Thoracic aorta (tissue), 2 donors: ENCODE results near the gene PIK3R6. TPM values are rescaled to one million over a fixed set of nuclear protein-coding genes. Genes with fewer than 3 reads are reported as not detected.

ENCODE experiments used
- ATAC-seq: fragments of 150-250 bp; one replicate; pipeline ENCODE4 v1.8.0; 2017; ENCODE audit warnings: low read depth; ENCODE audit not compliant: insufficient number of reproducible peaks, low FRiP score
- DNase-seq: peaks from one replicate; pipeline ENCODE4 v3.0.0-alpha.2; 2020; ENCODE audit warnings: low spot score
- H3K27ac ChIP-seq, 2 donors: fragments of 200-600 bp; sonication (generic); 1 replicate in 1 of 2; 2 replicates in 1 of 2; pipeline ENCODE4 v1.5.1; 2016; ENCODE audit warnings: mild to moderate bottlenecking in 2 of 2, moderate library complexity in 2 of 2
- H3K27me3 ChIP-seq: fragments of 200-600 bp; sonication (generic); replicated peaks from 2 replicates; pipeline ENCODE4 v1.6.0; 2016; ENCODE audit warnings: mild to moderate bottlenecking; ENCODE audit not compliant: insufficient read depth
- H3K36me3 ChIP-seq: fragments of 200-600 bp; sonication (generic); one replicate; pipeline ENCODE4 v1.5.1; 2016
- H3K4me1 ChIP-seq, 2 donors: fragments of 200-600 bp; sonication (generic); 1 replicate in 1 of 2; 2 replicates in 1 of 2; pipeline versions ENCODE4 v1.5.1 to v1.6.0; 2016; ENCODE audit warnings: low read depth in 2 of 2, mild to moderate bottlenecking in 1 of 2; ENCODE audit not compliant: control insufficient read depth in 1 of 2
- H3K4me3 ChIP-seq: fragments of 200-600 bp; sonication (generic); 2 replicates; pipeline ENCODE4 v1.5.1; 2016; ENCODE audit warnings: mild to moderate bottlenecking
- H3K9me3 ChIP-seq: fragments of 200-600 bp; sonication (generic); 2 replicates; pipeline ENCODE4 v1.5.1; 2016
- CTCF ChIP-seq: fragments of 200-600 bp; sonication (generic); IDR thresholded peaks from one replicate; pipeline ENCODE4 v1.5.1; 2019; ENCODE audit warnings: antibody characterized with exemption
- total RNA-seq, 2 donors: library from RNA; depleted of rRNA; stranded (reverse); fragments of >200 nt; gene quantifications; one replicate each; pipeline versions ENCODE4 v1.1.0 to v1.2.3, GENCODE V29; 2016

Gene PIK3R6
- total RNA-seq, 2 donors from 2014 or later, result 1.5 to 3.5 TPM

GRCh38 chr17:8855477-8856204, 11.8 kb downstream of the PIK3R6 start:
- Histone ChIP-seq H3K27me3 (no peaks in the 10 kb centered on the region), H3K27ac (no peak overlapping the region), H3K4me3 (no peak overlapping the region), H3K36me3 (no peaks in the 10 kb centered on the region), H3K9me3 (no peaks in the 10 kb centered on the region), H3K4me1 (no peaks in the 10 kb centered on the region)
- DNase-seq, result no peak
- no peak for ATAC-seq
- TF ChIP-seq CTCF, result no peak

GRCh38 chr17:8851600-8851999, 15.9 kb downstream of the PIK3R6 start:
- ATAC-seq, result no peak
- H3K4me1 ChIP-seq, result no peaks in the 10 kb centered on the region
- no peaks in the 10 kb centered on the region for H3K9me3 ChIP-seq
- DNase-seq, result no peak
- no peaks in the 10 kb centered on the region for H3K36me3 ChIP-seq
- no peak overlapping the region for H3K27ac ChIP-seq
- no peaks in the 10 kb centered on the region for H3K27me3 ChIP-seq
- no peak overlapping the region for H3K4me3 ChIP-seq
- no peak for TF ChIP-seq CTCF

GRCh38 chr17:8849311-8850041, 18.0 kb downstream of the PIK3R6 start:
- Histone ChIP-seq H3K4me3 (no peak overlapping the region), H3K4me1 (no peaks in the 10 kb centered on the region), H3K9me3 (no peaks in the 10 kb centered on the region), H3K27me3 (no peaks in the 10 kb centered on the region), H3K36me3 (no peaks in the 10 kb centered on the region), H3K27ac (no peak overlapping the region)
- DNase-seq, result no peak
- ATAC-seq, result no peak
- no peak for TF ChIP-seq CTCF

GRCh38 chr17:8847891-8848290, 19.6 kb downstream of the PIK3R6 start:
- H3K9me3 ChIP-seq, result no peaks in the 10 kb centered on the region
- TF ChIP-seq CTCF, result no peak
- no peaks in the 10 kb centered on the region for H3K27me3 ChIP-seq
- peaks cover 12 to 13% of the 10 kb centered on the region in 2 donors for H3K4me1 ChIP-seq
- ATAC-seq (no peak), DNase-seq (no peak)
- H3K4me3 ChIP-seq, result no peak overlapping the region
- H3K27ac ChIP-seq, result no peak overlapping the region
- H3K36me3 ChIP-seq, result no peaks in the 10 kb centered on the region

GRCh38 chr17:8846768-8847211, 20.7 kb downstream of the PIK3R6 start:
- ATAC-seq (no peak), DNase-seq (no peak)
- TF ChIP-seq CTCF, result no peak
- H3K36me3 ChIP-seq, result no peaks in the 10 kb centered on the region
- no peak overlapping the region for H3K4me3 ChIP-seq
- no peak overlapping the region for H3K27ac ChIP-seq
- no peaks in the 10 kb centered on the region for H3K27me3 ChIP-seq
- peaks cover 12 to 15% of the 10 kb centered on the region in 2 donors for H3K4me1 ChIP-seq
- no peaks in the 10 kb centered on the region for H3K9me3 ChIP-seq
